Measurements from ENCODE around the gene PTBP3. TPM values are rescaled to one million over a fixed set of nuclear protein-coding genes. Genes with fewer than 3 reads are reported as not detected.

Gene PTBP3
- total RNA-seq, 4 donors from 2014 or later, result 24.5 to 50.3 (median 39.7) TPM

DNA sequence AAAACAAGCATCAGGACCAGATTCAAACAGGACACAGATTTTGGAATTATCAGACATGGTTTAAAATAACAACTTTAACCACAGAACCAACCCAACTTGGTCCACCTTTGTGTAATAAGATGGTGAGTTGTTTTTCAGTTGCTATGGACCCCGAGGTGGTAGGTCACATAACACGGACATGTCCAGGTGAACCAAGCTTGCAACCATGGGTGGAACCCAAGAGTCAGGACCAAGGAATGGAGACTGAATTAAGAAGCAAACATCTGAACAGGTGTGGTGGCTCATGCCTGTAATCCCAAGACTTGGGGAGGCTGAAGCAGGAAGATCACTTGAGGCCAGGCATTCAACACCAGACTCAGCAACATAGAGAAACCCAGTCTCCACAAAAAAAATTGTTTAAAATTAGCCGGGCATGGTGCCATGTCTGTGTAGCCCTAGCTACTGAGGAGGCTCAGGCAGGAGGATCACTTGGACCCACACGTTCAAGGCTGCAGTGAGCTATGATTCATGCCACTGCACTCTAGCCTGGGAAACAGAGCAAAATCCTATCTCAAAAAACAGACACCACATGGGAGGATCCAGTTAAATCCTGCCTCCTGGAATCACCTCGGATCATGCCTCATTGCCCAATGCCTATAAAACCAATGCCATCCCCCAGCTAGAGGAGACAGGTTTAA lies 10.6 kb downstream of the PTBP3 start:
- DNase-seq (ENCODE audit: low spot score) (no peak), ATAC-seq (ENCODE audit: low FRiP score) (no peak)

GRCh38 chr9:112316258-112316943 lies 17.0 kb downstream of the PTBP3 start:
- ATAC-seq (ENCODE audit: low FRiP score) (no peak), DNase-seq (ENCODE audit: low spot score) (no peak)
- TF ChIP-seq, protein P1, sequence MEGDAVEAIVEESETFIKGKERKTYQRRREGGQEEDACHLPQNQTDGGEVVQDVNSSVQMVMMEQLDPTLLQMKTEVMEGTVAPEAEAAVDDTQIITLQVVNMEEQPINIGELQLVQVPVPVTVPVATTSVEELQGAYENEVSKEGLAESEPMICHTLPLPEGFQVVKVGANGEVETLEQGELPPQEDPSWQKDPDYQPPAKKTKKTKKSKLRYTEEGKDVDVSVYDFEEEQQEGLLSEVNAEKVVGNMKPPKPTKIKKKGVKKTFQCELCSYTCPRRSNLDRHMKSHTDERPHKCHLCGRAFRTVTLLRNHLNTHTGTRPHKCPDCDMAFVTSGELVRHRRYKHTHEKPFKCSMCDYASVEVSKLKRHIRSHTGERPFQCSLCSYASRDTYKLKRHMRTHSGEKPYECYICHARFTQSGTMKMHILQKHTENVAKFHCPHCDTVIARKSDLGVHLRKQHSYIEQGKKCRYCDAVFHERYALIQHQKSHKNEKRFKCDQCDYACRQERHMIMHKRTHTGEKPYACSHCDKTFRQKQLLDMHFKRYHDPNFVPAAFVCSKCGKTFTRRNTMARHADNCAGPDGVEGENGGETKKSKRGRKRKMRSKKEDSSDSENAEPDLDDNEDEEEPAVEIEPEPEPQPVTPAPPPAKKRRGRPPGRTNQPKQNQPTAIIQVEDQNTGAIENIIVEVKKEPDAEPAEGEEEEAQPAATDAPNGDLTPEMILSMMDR (IDR thresholded peaks at IDR 0.05), result no peak

More for the DNA sequence above, 10.6 kb downstream of the PTBP3 start:
- TF ChIP-seq, protein P1 (IDR thresholded peaks at IDR 0.05), result no peak

- ATAC-seq (ENCODE audit: low FRiP score), result no peak
- TF ChIP-seq, protein P1 (IDR thresholded peaks at IDR 0.05), result no peak
- DNase-seq (ENCODE audit: low spot score), result no peak
Observed at GRCh38 chr9:112315331-112316257, 17.8 kb downstream of the PTBP3 start.

- ATAC-seq (ENCODE audit: low FRiP score) (no peak), DNase-seq (ENCODE audit: low spot score) (no peak)
- TF ChIP-seq, protein P1 (IDR thresholded peaks at IDR 0.05), result no peak
Observed at GRCh38 chr9:112312139-112312538, 21.3 kb downstream of the PTBP3 start.

DNA sequence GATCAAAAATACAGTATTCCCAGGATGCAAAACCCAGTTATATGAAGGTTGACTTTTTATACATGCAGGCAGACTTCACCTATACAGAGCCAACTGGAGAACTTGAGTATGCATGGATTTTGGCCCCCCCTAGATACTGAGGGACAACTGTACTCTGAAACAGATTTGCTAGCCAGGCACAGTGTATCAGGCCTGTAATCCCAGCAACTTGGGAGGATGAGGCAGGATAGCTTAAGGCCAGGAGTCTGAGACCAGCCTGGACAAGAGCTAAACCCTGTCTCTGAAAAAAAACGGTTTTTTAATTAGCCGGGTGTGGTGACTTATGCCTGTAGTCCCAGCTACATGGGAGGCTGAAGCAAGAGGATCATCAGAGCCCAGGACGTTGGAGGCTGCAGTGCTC lies 21.9 kb downstream of the PTBP3 start:
- DNase-seq (ENCODE audit: low spot score) (no peak), ATAC-seq (ENCODE audit: low FRiP score) (no peak)
- TF ChIP-seq, protein P1 (IDR thresholded peaks at IDR 0.05), result no peak

- DNase-seq (ENCODE audit: low spot score), result no peak
- TF ChIP-seq, protein P1 (IDR thresholded peaks at IDR 0.05), result no peak
- no peak for ATAC-seq (ENCODE audit: low FRiP score)
Observed at GRCh38 chr9:112310826-112311225, 22.6 kb downstream of the PTBP3 start.

Measured in omental fat pad (tissue), 4 donors.